HG02678 (cell line): ENCODE measurements around the gene COPZ2.
"Not testable (repeated sequence)": the region's sequence is repeated elsewhere in the genome, so short reads cannot be mapped to it uniquely, and the experiment has no call there.

Source experiments
- ATAC-seq: cut with Tn5 transposase; IDR thresholded peaks from one replicate; pipeline ENCODE4 v1.9.1; 2021; ENCODE audit warnings: mild to moderate bottlenecking, moderate library complexity; ENCODE audit not compliant: unreplicated experiment

COPZ2 gene

DNA sequence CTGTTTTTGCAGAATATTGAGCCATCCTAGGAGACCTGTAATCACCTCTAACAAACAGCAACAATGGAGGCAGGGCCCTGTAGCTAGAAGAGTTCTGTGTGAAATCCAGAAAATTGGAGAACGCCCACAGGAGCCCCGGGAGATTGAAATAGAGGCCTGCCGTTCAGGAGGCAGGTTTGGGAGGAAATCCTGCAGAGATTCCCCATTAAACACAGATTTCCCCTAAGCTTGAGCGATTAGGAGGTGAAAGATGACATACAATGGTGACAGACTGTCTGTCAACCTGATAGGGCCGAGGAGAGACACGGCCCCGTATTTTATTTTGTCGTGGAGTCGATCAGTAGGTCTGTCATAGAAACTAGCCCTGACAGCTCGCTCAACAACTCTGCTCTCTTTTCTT is 48.4 kb downstream of the COPZ2 start:
- ATAC-seq: no peak

DNA sequence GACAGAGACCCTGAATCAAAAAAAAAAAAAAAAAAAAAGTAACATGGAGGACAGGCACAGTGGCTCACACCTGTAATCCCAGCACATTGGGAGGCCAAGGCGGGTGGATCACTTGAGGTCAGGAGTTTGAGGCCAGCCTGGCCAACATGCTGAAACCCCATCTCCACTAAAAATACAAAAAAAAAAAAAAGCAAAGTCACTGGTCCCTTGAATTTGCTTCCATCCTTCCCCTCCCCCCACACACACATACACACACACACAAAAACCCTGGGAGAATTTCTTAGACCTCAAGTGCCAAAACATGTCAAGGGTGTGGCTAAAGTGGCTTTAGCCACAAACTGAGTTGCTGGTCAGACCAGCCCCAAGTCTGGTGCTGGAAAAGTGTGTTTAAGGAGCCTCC is 49.2 kb downstream of the COPZ2 start:
- not testable (repeated sequence) for ATAC-seq

DNA sequence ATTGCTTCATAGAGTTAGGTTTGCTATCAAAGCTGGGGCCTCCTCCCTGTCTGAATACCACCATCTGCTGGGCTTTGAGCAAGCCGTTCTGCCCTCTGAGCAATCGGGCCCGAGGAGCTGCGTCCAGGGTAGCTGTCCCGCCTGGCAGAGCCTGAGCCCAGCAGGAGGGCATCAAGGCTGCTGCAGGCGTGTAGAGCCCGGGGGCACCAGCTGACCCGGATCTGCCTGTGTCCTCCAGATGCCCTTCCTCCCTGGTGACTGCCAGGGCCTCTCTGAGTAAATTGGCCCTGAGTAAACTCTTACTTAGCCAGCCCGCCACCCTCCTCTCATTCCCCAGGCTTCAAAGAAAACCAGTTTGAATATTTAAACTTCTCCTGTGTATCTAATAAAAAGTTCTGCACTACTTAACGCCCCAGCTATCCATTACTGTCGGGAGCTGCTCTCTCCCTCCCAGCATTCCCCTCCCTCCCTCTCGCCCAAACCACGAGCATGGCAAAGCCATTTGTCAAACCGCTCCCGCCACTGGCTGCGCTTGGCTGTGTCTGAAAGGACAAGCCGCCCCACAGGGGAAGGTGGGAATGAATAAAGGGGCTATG is 50.3 kb downstream of the COPZ2 start:
- no peak for ATAC-seq

DNA sequence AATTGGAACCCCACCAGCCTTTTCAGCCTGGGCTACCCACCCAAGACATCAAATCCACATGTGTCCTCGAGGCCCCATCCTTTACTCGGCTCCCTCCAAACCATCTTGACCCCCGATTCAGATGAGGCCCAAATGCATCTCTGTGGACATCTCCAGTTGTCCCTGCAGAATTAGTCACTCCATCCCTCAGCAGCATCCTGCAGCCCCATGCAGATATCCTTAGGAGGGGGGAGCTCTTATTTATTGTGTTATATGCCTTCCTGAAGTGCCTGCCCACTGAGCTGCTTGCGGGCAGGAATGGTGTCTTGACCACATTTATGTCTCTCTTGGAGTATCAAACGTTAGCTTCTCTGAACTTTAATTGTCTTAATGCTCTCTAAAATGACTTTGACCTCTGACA is 51.1 kb downstream of the COPZ2 start:
- no peak for ATAC-seq

DNA sequence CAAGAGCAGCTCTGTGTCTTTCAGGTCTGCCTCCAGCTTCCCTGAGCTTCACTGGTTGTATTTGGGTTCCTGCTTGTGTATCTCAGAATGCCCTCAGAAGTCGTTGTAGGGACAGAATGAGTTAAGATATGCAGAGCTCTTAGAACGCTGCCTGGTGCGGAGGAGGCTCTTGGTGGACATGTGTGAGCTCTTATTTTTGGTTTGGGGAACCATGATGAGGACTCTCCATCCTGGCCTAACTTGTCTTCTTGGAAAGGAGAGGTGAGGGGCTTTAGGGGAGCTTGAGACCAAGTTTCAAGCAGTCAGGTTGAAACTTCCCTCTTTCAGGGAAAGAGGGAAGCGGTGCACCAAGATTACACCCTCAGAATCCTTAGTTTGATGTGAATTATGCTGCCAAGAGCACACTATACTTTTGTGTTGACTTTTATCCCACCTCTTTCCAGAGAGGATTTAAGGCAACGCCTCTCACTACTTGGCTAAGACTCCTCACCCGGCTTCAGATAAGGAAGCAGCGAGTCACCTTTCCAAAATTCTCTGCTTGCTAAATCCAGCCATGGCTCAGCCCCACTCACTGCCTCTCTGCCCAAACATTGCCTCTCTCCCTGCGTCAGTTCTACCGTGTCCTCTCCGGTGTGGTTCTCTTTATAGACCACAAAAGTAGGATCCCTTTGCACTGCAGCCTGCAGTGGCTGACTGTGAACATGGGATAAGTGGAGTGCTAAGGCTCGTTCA is 53.9 kb downstream of the COPZ2 start:
- no peak for ATAC-seq

DNA sequence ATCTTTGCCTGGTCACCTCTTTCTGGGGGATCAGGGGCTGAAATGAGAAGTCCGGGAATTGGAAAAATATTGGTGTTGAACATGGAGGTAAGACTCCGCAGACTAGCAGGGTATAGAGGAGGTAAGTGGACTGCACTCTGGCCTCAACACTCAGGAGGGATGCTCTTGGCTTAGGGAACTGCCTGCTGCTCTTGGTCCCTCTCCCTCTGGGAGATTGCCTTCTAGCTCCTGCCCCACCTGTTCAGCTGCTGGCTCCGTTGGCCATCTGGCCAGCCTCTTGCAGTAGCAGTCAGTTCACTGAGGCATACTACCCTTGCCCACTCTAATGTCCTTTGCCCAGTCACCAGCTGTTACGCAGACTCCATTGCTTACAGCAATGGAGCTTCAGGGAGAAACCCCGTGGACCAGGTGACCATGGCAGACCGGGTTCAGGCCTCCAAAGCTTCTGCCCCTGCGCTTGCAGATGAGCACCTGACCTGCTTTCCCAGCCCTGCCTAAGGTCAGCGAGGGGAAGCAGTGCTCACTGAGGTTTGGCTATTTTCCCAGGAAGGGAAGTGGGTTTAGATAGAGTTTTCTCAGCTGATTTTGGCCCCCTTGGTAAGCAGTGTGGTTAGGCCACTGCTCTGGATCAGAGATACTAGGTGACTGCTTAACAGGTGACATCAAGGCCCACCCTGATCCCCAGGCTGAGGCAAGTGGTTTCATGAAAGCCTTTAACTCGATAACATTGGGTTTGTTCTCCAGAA is 54.8 kb downstream of the COPZ2 start:
- no peak for ATAC-seq

DNA sequence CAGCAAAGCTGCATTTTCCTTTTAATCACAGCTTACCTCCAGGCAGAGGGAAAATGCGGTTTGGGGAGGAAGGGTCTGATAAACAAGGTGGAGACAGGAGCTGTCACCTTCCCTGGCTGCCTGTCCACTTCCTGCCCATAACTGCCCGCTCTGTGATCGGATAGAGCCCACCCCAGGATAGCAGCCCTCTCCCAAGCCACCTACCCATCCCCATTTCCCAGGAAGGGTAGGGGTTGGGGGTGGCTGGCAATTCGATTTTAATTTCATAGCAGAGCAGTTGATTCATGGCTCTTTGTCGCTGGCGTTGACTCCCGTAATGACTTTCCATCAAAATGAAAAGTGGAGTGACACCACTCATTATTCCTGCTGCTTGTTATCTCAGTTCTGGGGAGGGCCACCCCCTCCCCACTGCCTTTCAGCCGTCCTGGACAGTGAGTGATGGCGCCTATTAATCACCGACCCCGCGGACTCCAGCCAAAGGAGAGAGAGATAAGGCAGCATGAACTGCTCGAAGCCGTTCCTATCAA is 55.4 kb downstream of the COPZ2 start:
- ATAC-seq: no peak

DNA sequence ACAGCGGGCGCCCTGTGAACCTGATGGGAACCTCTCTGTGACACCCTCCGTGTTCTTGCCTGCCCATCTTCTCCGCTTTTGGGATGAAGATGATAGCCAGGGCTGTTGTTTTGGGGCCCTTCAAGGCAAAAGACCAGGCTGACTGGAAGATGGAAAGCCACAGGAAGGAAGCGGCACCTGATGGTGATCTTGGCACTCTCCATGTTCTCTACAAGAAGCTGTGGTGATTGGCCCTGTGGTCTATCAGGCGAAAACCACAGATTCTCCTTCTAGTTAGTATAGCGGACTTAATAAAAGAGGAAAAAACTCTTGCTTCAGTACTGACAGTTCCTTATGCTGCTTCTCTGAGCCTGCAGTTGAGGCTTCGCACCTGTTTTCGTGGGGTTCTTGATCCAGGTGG is 56.1 kb downstream of the COPZ2 start:
- ATAC-seq: no peak

DNA sequence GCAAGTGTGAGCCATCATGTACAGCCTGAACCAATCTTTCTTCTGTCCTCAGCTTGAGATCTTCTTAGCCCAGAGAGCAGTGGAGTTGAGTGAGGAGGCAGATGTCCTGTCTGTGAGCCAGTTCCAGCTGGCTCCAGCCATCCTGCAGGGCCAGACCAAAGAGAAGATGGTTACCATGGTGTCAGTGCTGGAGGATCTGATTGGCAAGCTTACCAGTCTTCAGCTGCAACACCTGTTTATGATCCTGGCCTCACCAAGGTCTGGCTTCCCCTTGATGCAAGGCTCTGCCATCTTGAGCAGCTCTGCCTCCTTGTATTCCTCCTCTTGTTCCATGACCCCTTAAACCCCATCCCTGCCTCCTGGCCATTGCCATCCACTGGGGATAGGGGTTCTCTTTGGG is 57.1 kb downstream of the COPZ2 start:
- no peak for ATAC-seq

DNA sequence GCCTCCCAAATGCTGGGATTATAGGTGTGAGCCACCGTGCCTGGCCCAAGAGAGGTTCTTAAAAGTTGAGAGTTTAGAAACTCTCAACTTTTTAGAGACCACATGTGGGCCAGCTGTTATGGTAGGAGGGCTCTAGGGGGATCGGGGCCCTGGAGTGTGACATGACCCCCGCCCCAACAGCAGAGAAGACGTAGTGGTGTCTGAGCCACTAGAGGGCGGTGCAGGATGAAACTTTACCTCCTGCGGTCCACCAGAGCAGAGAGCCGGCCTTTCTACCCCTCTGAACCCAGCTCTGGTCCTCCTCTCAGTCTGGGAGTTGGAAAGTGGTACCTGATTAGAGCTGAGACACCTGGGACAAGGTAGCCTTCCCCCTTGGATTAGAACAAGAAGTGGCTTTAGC is 59.3 kb downstream of the COPZ2 start:
- ATAC-seq: no peak
